Kidney (tissue), 14 donors: ENCODE data around the gene MAD1L1. TPM values are rescaled to one million over a fixed set of nuclear protein-coding genes. Genes with fewer than 3 reads are reported as not detected.

Experiments used
- DNase-seq, 5 donors: peaks; one replicate each; pipeline ENCODE4 v3.0.0-alpha.2; 2013 to 2020
- FAIRE-seq: peaks from 2 replicates; lab custom pipeline; 2012; peaks lifted over from hg19 to GRCh38; lab: Jason Lieb, UNC
- H3K27ac ChIP-seq, 2 donors: one replicate each; pipeline ENCODE4 v1.7.0; 2013; ENCODE audit warnings: low read depth in 2 of 2, low read length in 2 of 2, inconsistent platforms in 1 of 2
- H3K27me3 ChIP-seq: one replicate; pipeline ENCODE4 v1.7.1; 2013; ENCODE audit warnings: low read length, inconsistent platforms; ENCODE audit not compliant: control insufficient read depth, insufficient read depth
- H3K36me3 ChIP-seq, 3 donors: one replicate each; pipeline versions ENCODE4 v1.7.0 to v1.7.1; 2013; ENCODE audit warnings: low read length in 3 of 3, control low read depth in 1 of 3, inconsistent platforms in 1 of 3; ENCODE audit not compliant: insufficient read depth in 3 of 3, control insufficient read depth in 2 of 3
- H3K4me1 ChIP-seq, 3 donors: one replicate each; pipeline versions ENCODE4 v1.7.0 to v1.7.1; 2013; ENCODE audit warnings: low read length in 3 of 3, inconsistent platforms in 1 of 3, low read depth in 1 of 3; ENCODE audit not compliant: control insufficient read depth in 2 of 3, insufficient read depth in 2 of 3
- H3K4me3 ChIP-seq, 3 donors: one replicate each; pipeline versions ENCODE4 v1.7.0 to v1.8.1; 2013; ENCODE audit warnings: low read length in 3 of 3, control low read depth in 1 of 3, inconsistent platforms in 1 of 3
- H3K9ac ChIP-seq, 3 donors: one replicate each; pipeline versions ENCODE4 v1.7.0 to v1.7.1; 2013; ENCODE audit warnings: low read length in 3 of 3, control low read depth in 1 of 3, inconsistent platforms in 1 of 3
- H3K9me3 ChIP-seq, 3 donors: one replicate each; pipeline versions ENCODE4 v1.7.0 to v1.7.1; 2013; ENCODE audit warnings: low read length in 3 of 3, control low read depth in 1 of 3, inconsistent platforms in 1 of 3; ENCODE audit not compliant: control insufficient read depth in 2 of 3, insufficient read depth in 1 of 3
- CTCF ChIP-seq: IDR thresholded peaks from 3 replicates; pipeline ENCODE4 v1.5.1; 2012; ENCODE audit warnings: mild to moderate bottlenecking, moderate library complexity, borderline replicate concordance; ENCODE audit not compliant: insufficient read depth; ENCODE audit errors: extremely low read depth
- intact Hi-C: fragments of 100-400 bp; cut with DNase I; formaldehyde crosslinking; loops from one replicate; pipeline ENCODE4 v1.11.1; 2022
- polyA plus RNA-seq: library from polyadenylated mRNA; stranded (reverse); fragments of 350-450 nt; fragmentation: Illumina TruSeq; extraction: RNeasy Lipid Tissue Mini Kit (QIAGEN cat#74804); gene quantifications from one replicate; pipeline ENCODE4 v1.2.3, GENCODE V29; 2014; ENCODE audit warnings: low read depth, low replicate concordance; ENCODE audit not compliant: insufficient read depth
- total RNA-seq: library from RNA; stranded (reverse); fragmentation: NEBNext Ultra II Directional; extraction: Animal tissue kit (Norgen Biotek cat#: 25700); gene quantifications from one replicate; pipeline ENCODE4 v1.2.1, GENCODE V29; 2021
- donor health status: control.
- donor health status: control.
- donor health status: control.
- donor health status: control.
- donor health status: control.
- donor health status: DM: yes; HTN: yes; CAD: no.
- donor health status: Normal renal cell carcinoma (clear cell type).

Gene MAD1L1
- total and polyA plus RNA-seq, 2 donors from 2014 or later = 33.2 to 45.2 TPM

- Histone ChIP-seq H3K9ac (no peak overlapping the region), H3K4me3 (no peak overlapping the region), H3K27ac (no peak overlapping the region), H3K4me1 (no peaks in the 10 kb centered on the region), H3K27me3 (no peaks in the 10 kb centered on the region), H3K9me3 (no peaks in the 10 kb centered on the region), H3K36me3 (peaks cover 2 to 25% (median 11%) of the 10 kb centered on the region in 3 donors)
- no peak for FAIRE-seq
- no peak for TF ChIP-seq CTCF
- peak in 1 of 5 donors; percentile 54 for DNase-seq
- intact Hi-C loops = no loop called here
Measured at GRCh38 chr7:2213551-2214215, 19.1 kb downstream of the MAD1L1 start.

- intact Hi-C loops = no loop called here
- H3K27ac ChIP-seq = no peak overlapping the region
- DNase-seq (peak in 1 of 5 donors; percentile 43), FAIRE-seq (no peak)
- no peak overlapping the region for H3K9ac ChIP-seq
- no peaks in the 10 kb centered on the region for H3K4me1 ChIP-seq
- H3K4me3 ChIP-seq = no peak overlapping the region
- peaks cover 4 to 25% (median 15%) of the 10 kb centered on the region in 3 donors for H3K36me3 ChIP-seq
- no peak for TF ChIP-seq CTCF
- no peaks in the 10 kb centered on the region for H3K27me3 ChIP-seq
- no peaks in the 10 kb centered on the region for H3K9me3 ChIP-seq
Measured at GRCh38 chr7:2212906-2213305, 19.8 kb downstream of the MAD1L1 start.

GRCh38 chr7:2211926-2212325 lies 20.8 kb downstream of the MAD1L1 start:
- intact Hi-C loops = no loop called here
- DNase-seq (peak in 1 of 5 donors; percentile 59), FAIRE-seq (no peak)
- Histone ChIP-seq H3K27me3 (no peaks in the 10 kb centered on the region), H3K4me1 (no peaks in the 10 kb centered on the region), H3K9ac (no peak overlapping the region), H3K4me3 (no peak overlapping the region), H3K36me3 (peaks cover 4 to 29% (median 15%) of the 10 kb centered on the region in 3 donors), H3K9me3 (no peaks in the 10 kb centered on the region), H3K27ac (no peak overlapping the region)
- TF ChIP-seq CTCF = no peak
